HEK293 (cell line): Measurements from ENCODE around the gene CDK9.

Experiments used
- HOXA7 ChIP-seq: sonication (generic); formaldehyde crosslinking; IDR thresholded peaks from 2 replicates; pipeline ENCODE4 v1.8.1; 2022; ENCODE audit warnings: missing genetic modification reagents, borderline replicate concordance
- HOXC10 ChIP-seq: sonication (generic); formaldehyde crosslinking; IDR thresholded peaks from 2 replicates; pipeline ENCODE4 v1.8.1; 2023; ENCODE audit warnings: mild to moderate bottlenecking, missing genetic modification reagents
- MYNN ChIP-seq: fragments of 450-650 bp; formaldehyde crosslinking; IDR thresholded peaks from 2 replicates; pipeline ENCODE4 v1.5.1; 2016; ENCODE audit warnings: missing biosample characterization, missing genetic modification characterization, borderline replicate concordance
- REST ChIP-seq: fragments of 450-650 bp; formaldehyde crosslinking; IDR thresholded peaks from 2 replicates; pipeline ENCODE4 v1.5.1; 2016; ENCODE audit warnings: missing biosample characterization, missing genetic modification characterization
- YY1 ChIP-seq: fragments of 450-650 bp; formaldehyde crosslinking; IDR thresholded peaks from 2 replicates; pipeline ENCODE4 v1.5.1; 2018; ENCODE audit warnings: missing biosample characterization, missing genetic modification characterization
- ZNF354C ChIP-seq: fragments of 450-650 bp; formaldehyde crosslinking; IDR thresholded peaks from 2 replicates; pipeline ENCODE4 v1.5.1; 2016; ENCODE audit warnings: missing biosample characterization, missing genetic modification characterization, low read depth, borderline replicate concordance
- ZNF549 ChIP-seq: fragments of 450-650 bp; IDR thresholded peaks from 2 replicates; pipeline ENCODE4 v1.5.1; 2018; ENCODE audit warnings: missing biosample characterization, missing genetic modification characterization, mild to moderate bottlenecking, inconsistent platforms, moderate library complexity
- ZNF629 ChIP-seq: fragments of 450-650 bp; formaldehyde crosslinking; IDR thresholded peaks from 2 replicates; pipeline ENCODE4 v1.5.1; 2017; ENCODE audit warnings: missing biosample characterization, missing genetic modification characterization
- TF ChIP-seq, protein P1 (sequence below): fragments of 450-650 bp; formaldehyde crosslinking; IDR thresholded peaks from 2 replicates; pipeline ENCODE4 v1.5.1; 2016; ENCODE audit warnings: missing biosample characterization, missing genetic modification characterization
- TF ChIP-seq, protein P2 (sequence below): fragments of 450-650 bp; IDR thresholded peaks from 2 replicates; pipeline ENCODE4 v1.5.1; 2018; ENCODE audit warnings: missing biosample characterization, mild to moderate bottlenecking, missing genetic modification characterization
- TF ChIP-seq, protein P3 (sequence below): fragments of 450-650 bp; formaldehyde crosslinking; IDR thresholded peaks from 2 replicates; pipeline ENCODE4 v1.5.1; 2016; ENCODE audit warnings: missing biosample characterization, missing genetic modification characterization
- TF ChIP-seq, protein P4 (sequence below): fragments of 450-650 bp; formaldehyde crosslinking; IDR thresholded peaks from 2 replicates; pipeline ENCODE4 v1.5.1; 2017; ENCODE audit warnings: missing biosample characterization, missing genetic modification characterization
- TF ChIP-seq, protein P5 (sequence below): fragments of 450-650 bp; formaldehyde crosslinking; IDR thresholded peaks from 2 replicates; pipeline ENCODE4 v1.5.1; 2016; ENCODE audit warnings: missing biosample characterization, missing genetic modification characterization

- TF ChIP-seq ZNF354C (tag by site-specific recombination) (no peak), ZNF629 (tag by site-specific recombination) (no peak), HOXC10 (no peak), REST (no peak), ZNF549 (tag by site-specific recombination) (no peak), MYNN (tag by site-specific recombination) (no peak), HOXA7 (no peak), YY1 (tag by site-specific recombination) (no peak)
- TF ChIP-seq, protein P1, sequence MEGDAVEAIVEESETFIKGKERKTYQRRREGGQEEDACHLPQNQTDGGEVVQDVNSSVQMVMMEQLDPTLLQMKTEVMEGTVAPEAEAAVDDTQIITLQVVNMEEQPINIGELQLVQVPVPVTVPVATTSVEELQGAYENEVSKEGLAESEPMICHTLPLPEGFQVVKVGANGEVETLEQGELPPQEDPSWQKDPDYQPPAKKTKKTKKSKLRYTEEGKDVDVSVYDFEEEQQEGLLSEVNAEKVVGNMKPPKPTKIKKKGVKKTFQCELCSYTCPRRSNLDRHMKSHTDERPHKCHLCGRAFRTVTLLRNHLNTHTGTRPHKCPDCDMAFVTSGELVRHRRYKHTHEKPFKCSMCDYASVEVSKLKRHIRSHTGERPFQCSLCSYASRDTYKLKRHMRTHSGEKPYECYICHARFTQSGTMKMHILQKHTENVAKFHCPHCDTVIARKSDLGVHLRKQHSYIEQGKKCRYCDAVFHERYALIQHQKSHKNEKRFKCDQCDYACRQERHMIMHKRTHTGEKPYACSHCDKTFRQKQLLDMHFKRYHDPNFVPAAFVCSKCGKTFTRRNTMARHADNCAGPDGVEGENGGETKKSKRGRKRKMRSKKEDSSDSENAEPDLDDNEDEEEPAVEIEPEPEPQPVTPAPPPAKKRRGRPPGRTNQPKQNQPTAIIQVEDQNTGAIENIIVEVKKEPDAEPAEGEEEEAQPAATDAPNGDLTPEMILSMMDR (tag by site-specific recombination), result peak; percentile 43; the same call in 1 of the 2 replicates
- TF ChIP-seq, protein P2, sequence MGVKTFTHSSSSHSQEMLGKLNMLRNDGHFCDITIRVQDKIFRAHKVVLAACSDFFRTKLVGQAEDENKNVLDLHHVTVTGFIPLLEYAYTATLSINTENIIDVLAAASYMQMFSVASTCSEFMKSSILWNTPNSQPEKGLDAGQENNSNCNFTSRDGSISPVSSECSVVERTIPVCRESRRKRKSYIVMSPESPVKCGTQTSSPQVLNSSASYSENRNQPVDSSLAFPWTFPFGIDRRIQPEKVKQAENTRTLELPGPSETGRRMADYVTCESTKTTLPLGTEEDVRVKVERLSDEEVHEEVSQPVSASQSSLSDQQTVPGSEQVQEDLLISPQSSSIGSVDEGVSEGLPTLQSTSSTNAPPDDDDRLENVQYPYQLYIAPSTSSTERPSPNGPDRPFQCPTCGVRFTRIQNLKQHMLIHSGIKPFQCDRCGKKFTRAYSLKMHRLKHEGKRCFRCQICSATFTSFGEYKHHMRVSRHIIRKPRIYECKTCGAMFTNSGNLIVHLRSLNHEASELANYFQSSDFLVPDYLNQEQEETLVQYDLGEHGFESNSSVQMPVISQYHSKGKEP (tag by site-specific recombination), result no peak
- TF ChIP-seq, protein P3, sequence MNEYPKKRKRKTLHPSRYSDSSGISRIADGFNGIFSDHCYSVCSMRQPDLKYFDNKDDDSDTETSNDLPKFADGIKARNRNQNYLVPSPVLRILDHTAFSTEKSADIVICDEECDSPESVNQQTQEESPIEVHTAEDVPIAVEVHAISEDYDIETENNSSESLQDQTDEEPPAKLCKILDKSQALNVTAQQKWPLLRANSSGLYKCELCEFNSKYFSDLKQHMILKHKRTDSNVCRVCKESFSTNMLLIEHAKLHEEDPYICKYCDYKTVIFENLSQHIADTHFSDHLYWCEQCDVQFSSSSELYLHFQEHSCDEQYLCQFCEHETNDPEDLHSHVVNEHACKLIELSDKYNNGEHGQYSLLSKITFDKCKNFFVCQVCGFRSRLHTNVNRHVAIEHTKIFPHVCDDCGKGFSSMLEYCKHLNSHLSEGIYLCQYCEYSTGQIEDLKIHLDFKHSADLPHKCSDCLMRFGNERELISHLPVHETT (tag by site-specific recombination), result no peak
- TF ChIP-seq, protein P4, sequence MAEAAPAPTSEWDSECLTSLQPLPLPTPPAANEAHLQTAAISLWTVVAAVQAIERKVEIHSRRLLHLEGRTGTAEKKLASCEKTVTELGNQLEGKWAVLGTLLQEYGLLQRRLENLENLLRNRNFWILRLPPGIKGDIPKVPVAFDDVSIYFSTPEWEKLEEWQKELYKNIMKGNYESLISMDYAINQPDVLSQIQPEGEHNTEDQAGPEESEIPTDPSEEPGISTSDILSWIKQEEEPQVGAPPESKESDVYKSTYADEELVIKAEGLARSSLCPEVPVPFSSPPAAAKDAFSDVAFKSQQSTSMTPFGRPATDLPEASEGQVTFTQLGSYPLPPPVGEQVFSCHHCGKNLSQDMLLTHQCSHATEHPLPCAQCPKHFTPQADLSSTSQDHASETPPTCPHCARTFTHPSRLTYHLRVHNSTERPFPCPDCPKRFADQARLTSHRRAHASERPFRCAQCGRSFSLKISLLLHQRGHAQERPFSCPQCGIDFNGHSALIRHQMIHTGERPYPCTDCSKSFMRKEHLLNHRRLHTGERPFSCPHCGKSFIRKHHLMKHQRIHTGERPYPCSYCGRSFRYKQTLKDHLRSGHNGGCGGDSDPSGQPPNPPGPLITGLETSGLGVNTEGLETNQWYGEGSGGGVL (tag by site-specific recombination), result no peak
- TF ChIP-seq, protein P5, sequence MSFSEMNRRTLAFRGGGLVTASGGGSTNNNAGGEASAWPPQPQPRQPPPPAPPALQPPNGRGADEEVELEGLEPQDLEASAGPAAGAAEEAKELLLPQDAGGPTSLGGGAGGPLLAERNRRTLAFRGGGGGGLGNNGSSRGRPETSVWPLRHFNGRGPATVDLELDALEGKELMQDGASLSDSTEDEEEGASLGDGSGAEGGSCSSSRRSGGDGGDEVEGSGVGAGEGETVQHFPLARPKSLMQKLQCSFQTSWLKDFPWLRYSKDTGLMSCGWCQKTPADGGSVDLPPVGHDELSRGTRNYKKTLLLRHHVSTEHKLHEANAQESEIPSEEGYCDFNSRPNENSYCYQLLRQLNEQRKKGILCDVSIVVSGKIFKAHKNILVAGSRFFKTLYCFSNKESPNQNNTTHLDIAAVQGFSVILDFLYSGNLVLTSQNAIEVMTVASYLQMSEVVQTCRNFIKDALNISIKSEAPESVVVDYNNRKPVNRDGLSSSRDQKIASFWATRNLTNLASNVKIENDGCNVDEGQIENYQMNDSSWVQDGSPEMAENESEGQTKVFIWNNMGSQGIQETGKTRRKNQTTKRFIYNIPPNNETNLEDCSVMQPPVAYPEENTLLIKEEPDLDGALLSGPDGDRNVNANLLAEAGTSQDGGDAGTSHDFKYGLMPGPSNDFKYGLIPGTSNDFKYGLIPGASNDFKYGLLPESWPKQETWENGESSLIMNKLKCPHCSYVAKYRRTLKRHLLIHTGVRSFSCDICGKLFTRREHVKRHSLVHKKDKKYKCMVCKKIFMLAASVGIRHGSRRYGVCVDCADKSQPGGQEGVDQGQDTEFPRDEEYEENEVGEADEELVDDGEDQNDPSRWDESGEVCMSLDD, result no peak
Measured at GRCh38 chr9:127801955-127802575, 16.2 kb downstream of the CDK9 start.
